Rectal smooth muscle tissue (tissue), 1 donor: ENCODE data around the gene TSHZ2.

Experiments
- H3K27ac ChIP-seq: one replicate; pipeline ENCODE4 v1.7.0; 2013; ENCODE audit warnings: low read depth, low read length, inconsistent platforms
- H3K27me3 ChIP-seq: one replicate; pipeline ENCODE4 v1.7.0; 2013; ENCODE audit warnings: low read length; ENCODE audit not compliant: control insufficient read depth, insufficient read depth
- H3K36me3 ChIP-seq: one replicate; pipeline ENCODE4 v1.7.0; 2013; ENCODE audit warnings: low read length; ENCODE audit not compliant: control insufficient read depth, insufficient read depth
- H3K4me1 ChIP-seq: one replicate; pipeline ENCODE4 v1.7.0; 2013; ENCODE audit warnings: low read length; ENCODE audit not compliant: control insufficient read depth, insufficient read depth
- H3K4me3 ChIP-seq: one replicate; pipeline ENCODE4 v1.7.0; 2013; ENCODE audit warnings: low read length
- H3K9ac ChIP-seq: one replicate; pipeline ENCODE4 v1.7.0; 2013; ENCODE audit warnings: low read length

TSHZ2 gene

DNA sequence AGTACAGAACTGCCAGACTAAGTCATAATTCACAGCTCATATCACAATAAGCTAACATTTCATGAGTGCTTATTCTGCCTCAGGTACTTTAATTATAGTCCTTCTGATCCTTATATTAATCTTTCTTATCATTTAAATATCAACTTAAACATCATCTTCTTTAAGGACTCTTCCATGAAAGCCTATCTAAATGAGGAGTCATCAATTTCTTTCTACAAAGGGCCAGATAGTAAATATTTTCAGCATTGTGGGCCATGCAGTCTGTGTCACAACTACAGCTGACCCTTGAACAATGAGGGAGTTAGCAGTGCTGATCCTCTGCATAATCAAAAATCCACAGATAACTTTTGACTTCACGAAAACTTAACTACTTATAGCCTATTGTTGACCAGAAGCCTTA lies 306.4 kb downstream of the TSHZ2 start:
- Histone ChIP-seq H3K27ac (no peak overlapping the region), H3K36me3 (no peaks in the 10 kb centered on the region), H3K4me1 (no peaks in the 10 kb centered on the region), H3K9ac (no peak overlapping the region), H3K4me3 (no peak overlapping the region), H3K27me3 (no peaks in the 10 kb centered on the region)

DNA sequence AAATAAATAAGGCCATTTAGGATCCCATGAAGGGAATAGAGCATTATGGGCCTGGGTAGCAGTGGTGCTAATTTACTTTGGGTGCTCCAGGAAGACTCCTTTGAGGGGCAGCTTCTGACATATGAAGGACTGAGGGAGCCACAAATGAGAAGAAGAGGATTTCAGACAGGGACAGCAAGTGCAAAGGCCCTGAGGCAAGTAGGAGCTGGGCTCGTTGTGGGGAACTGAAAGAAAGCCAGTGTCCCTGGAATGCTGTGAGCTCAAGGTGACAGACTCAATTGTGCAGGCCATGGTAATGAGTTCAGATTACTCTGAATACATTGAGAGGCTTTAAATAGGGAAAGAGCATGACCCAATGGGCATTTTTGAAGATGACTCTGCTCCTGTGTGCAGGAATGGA lies 307.6 kb downstream of the TSHZ2 start:
- no peaks in the 10 kb centered on the region for H3K27me3 ChIP-seq
- H3K4me1 ChIP-seq: no peaks in the 10 kb centered on the region
- H3K4me3 ChIP-seq: no peak overlapping the region
- H3K9ac ChIP-seq: no peak overlapping the region
- H3K36me3 ChIP-seq: no peaks in the 10 kb centered on the region
- no peak overlapping the region for H3K27ac ChIP-seq

DNA sequence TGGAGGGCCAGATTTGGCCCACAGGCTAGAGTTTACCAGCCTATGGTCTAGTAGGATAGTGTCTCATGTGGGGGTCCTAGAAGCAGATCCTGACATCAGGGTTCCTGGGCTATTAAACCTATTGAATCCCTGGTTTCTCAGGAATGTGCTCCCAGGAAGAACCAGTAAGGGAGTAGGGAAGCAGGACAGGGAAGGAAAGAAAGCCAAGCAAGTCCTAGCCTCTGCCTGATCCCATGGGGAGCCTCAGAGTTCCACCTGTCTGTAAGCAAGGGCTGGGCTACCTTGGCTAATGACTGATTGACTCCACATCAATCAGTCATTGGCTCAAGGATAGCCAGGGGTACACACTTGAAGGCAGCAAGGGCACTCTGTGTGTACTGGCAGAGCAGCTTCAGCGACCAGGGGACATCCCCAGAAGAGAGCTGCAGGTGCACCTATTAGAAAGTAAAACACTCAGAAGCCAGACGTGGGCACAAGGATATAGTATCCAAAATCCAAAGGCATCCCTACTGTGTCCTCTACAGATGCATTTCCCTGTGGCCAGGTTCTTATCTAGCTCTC lies 309.5 kb downstream of the TSHZ2 start:
- Histone ChIP-seq H3K4me1 (no peaks in the 10 kb centered on the region), H3K4me3 (no peak overlapping the region), H3K36me3 (no peaks in the 10 kb centered on the region)

DNA sequence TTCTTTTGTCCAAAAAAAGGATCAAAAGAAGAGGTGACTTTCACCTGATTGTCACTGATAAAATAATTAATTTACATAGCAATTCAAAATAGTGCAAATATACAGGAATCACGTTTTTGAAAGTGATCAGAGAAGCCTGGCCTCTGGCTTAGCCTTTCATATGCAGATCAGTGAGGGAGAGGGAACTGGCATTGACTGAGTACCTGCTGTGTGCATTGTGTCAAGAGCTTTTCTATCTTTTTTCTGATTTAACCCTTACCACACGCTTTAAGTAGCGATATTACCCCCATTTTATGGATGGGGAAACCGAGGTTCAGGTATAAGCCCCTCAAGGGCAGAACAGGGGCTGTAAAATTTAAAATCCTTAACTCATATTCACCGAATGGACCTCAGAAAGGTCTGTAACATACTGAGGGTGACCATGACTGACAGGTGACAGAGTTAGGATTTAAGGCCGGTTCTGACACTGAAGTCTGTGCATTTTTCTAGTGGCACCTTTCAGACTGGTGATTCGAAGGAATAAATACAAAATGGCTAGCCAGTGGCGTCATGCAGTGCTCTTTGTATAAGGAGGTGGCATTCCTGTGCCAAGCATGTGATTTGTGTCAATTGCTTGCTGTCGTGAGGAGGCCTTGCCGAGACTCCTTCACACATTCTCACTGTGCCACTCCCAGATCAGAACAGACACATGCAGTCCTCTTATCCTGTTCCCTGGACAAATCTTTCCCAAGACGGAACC lies 310.2 kb downstream of the TSHZ2 start:
- H3K4me3 ChIP-seq: no peak overlapping the region
- no peak overlapping the region for H3K27ac ChIP-seq
- H3K9ac ChIP-seq: no peak overlapping the region
- H3K27me3 ChIP-seq: no peaks in the 10 kb centered on the region
- H3K4me1 ChIP-seq: no peaks in the 10 kb centered on the region
- H3K36me3 ChIP-seq: no peaks in the 10 kb centered on the region

More for the DNA sequence above, 309.5 kb downstream of the TSHZ2 start:
- no peak overlapping the region for H3K9ac ChIP-seq
- no peak overlapping the region for H3K27ac ChIP-seq
- no peaks in the 10 kb centered on the region for H3K27me3 ChIP-seq

DNA sequence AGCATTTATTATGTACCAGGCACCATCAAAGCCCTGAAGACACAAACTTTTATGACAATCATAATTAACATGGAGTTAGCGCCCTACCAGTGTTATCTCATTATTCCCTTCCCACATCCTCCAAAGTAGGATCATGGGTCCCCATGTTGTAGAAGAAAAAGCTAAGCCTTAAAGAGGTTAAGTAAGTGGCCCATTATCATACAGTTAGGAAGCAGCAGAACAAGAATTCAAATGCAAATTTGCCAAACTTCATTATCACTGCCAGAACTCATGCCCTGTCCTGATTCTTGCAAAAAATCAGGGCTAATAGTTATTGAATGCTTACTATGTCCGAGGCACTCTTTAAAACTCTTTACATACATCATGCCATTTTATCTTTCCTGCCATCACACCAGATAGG lies 310.9 kb downstream of the TSHZ2 start:
- H3K4me3 ChIP-seq: no peak overlapping the region
- no peak overlapping the region for H3K9ac ChIP-seq
- no peaks in the 10 kb centered on the region for H3K4me1 ChIP-seq
- no peaks in the 10 kb centered on the region for H3K36me3 ChIP-seq
- H3K27ac ChIP-seq: no peak overlapping the region
- H3K27me3 ChIP-seq: no peaks in the 10 kb centered on the region

DNA sequence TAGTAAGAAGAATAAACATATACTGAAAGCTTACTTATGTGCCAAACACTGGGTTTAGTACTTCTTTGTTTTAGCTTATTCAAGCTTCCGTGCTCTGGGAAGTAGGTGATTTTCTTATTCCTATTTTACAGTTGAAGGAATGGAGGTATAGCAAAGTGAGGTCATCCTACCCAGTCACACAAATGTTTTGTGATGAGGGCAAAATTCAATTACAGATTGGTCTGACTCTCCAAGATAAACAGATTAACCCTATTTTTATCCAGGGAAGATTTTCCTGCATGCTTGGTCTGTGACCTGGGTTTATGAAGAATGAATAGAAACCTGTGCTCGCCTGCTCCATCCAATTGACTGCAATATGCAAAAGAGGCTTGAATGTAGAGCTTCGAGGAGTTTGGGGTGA lies 311.4 kb downstream of the TSHZ2 start:
- Histone ChIP-seq H3K36me3 (no peaks in the 10 kb centered on the region), H3K4me3 (no peak overlapping the region), H3K27ac (no peak overlapping the region), H3K9ac (no peak overlapping the region), H3K27me3 (no peaks in the 10 kb centered on the region), H3K4me1 (no peaks in the 10 kb centered on the region)

DNA sequence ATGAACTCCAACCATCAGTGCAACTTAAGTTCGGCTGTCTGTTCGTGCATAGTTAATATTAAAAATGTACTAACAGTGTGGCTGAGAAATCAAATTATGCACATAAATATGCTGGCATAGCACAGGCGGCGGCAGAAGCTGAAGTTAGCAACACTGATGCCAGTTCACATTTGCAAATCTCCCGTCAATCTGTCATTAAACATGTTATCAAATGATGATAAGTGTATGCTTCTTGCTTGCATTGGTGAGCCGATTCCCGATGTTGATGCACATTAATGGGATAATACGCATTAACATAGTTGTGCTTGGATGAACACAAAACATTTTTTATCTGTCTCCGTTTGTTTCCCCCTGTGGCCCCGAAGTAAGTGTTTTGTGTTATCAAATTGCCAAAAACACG lies 312.1 kb downstream of the TSHZ2 start:
- no peak overlapping the region for H3K4me3 ChIP-seq
- H3K9ac ChIP-seq: no peak overlapping the region
- H3K4me1 ChIP-seq: no peaks in the 10 kb centered on the region
- no peaks in the 10 kb centered on the region for H3K36me3 ChIP-seq
- H3K27me3 ChIP-seq: no peaks in the 10 kb centered on the region
- no peak overlapping the region for H3K27ac ChIP-seq

DNA sequence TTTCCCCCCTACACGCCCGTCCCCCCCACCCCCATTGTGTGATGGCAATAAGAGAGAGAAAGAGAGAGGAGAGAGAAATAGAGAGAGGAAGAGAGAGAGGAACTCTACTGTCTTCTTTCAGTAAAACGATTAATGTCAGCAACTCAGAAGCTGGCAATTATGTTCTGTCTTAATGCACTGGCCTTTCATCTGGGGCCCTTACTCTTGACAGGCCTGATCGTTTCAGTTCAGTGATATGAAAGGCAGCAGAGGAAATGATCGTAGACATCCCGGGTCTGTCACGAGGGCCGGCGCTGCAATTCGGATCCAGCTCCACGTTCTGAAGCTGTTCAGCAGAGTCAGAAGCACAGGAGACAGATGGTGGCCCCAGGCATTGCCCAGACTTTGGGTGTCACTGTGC lies 312.5 kb downstream of the TSHZ2 start:
- H3K27me3 ChIP-seq: no peaks in the 10 kb centered on the region
- H3K27ac ChIP-seq: no peak overlapping the region
- no peaks in the 10 kb centered on the region for H3K4me1 ChIP-seq
- H3K4me3 ChIP-seq: no peak overlapping the region
- H3K9ac ChIP-seq: no peak overlapping the region
- no peaks in the 10 kb centered on the region for H3K36me3 ChIP-seq

DNA sequence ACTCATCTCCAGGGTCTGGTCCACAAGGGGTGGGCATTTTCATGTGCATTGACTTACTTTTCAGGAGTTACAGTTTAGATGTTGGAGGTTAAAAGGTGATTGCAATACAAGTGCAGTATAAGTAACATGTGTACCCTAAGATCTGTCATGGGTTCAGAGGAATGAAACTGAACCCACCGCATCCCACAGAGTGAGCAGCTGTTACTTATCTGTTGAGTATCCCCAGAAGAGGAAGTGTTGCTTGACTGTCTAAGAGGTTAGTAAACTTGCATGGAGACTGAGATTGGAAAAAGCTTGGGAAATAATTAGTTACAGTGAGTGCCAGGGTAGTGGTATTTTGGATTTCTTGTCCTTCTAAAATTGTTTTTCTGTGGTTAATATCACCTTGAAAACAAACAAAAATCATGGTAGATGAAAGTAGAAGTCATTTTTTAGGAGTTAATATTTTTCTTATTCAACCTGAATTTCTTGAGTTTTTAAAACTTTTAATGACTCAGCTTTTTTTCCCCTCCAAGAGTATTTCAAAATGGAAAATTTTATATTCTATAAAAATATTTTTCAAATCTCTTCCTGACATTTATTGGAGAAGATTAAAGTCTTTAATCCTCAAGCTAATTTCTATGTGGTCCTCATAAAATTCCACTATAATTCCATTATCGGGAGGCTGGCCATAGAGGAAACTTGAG lies 315.3 kb downstream of the TSHZ2 start:
- H3K27me3 ChIP-seq: no peaks in the 10 kb centered on the region
- H3K27ac ChIP-seq: no peak overlapping the region
- H3K4me1 ChIP-seq: no peaks in the 10 kb centered on the region
- no peak overlapping the region for H3K9ac ChIP-seq
- no peak overlapping the region for H3K4me3 ChIP-seq
- H3K36me3 ChIP-seq: no peaks in the 10 kb centered on the region

DNA sequence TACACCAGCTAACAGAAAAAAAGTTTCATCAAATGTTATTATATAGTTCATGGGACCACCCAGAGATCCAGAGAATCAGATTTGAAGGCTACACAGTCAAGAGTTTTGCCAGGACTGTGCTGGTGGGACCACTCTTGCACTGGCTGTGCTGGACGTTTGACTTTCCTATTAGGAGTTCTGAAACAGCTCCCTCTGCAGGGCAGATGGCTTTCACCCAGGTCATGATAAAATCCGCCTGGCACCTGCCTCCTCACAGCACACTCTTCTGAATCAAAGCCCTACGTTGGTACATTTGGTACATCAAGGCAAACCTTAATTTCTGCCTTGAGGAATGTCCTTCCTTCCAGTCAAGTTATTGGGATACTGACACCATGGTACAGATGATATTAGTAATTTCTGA lies 319.4 kb downstream of the TSHZ2 start:
- Histone ChIP-seq H3K4me1 (no peaks in the 10 kb centered on the region), H3K36me3 (no peaks in the 10 kb centered on the region), H3K27ac (no peak overlapping the region), H3K9ac (no peak overlapping the region), H3K4me3 (no peak overlapping the region), H3K27me3 (no peaks in the 10 kb centered on the region)

DNA sequence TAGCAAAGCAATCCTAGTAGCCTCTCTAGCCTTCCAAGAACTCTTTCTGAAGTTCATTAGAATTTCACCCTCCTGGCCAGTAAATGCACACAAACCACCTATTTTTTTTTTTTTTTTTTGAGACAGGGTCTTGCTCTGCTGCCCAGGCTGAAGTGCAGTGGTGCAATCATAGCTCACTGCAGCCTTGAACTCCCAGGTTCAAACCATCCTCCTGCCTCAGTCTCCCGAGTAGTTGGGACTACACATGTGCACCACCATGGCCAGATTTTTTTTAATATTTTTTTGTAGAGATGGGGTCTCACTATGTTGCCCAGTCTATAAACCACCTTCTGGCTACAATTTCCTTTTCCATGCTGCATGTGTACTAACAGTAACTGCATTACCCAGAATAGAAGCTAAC lies 320.2 kb downstream of the TSHZ2 start:
- Histone ChIP-seq H3K27ac (no peak overlapping the region), H3K36me3 (no peaks in the 10 kb centered on the region)

DNA sequence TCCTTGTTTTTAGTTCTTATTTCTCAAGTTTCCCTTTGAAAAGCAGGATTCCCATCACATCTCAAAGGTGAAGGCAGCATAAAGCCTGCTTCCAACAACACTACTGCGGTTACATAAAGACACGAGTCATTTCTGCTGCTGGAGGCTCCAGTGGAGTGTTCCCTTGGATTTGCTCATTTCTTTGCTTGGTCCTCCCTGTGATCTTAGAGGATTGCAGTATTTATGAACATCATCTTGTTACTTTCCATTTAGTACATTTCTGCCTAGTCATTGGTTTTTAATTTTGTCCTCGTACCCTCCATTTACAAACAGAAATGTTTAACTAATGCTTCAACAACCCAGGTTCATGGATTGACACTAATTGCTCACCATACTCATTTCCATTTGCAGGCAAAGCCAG lies 322.6 kb downstream of the TSHZ2 start:
- H3K27ac ChIP-seq: no peak overlapping the region
- H3K9ac ChIP-seq: no peak overlapping the region
- H3K36me3 ChIP-seq: no peaks in the 10 kb centered on the region
- no peaks in the 10 kb centered on the region for H3K4me1 ChIP-seq
- no peak overlapping the region for H3K4me3 ChIP-seq
- no peaks in the 10 kb centered on the region for H3K27me3 ChIP-seq

More for the DNA sequence above, 320.2 kb downstream of the TSHZ2 start:
- Histone ChIP-seq H3K9ac (no peak overlapping the region), H3K27me3 (no peaks in the 10 kb centered on the region), H3K4me3 (no peak overlapping the region), H3K4me1 (no peaks in the 10 kb centered on the region)

DNA sequence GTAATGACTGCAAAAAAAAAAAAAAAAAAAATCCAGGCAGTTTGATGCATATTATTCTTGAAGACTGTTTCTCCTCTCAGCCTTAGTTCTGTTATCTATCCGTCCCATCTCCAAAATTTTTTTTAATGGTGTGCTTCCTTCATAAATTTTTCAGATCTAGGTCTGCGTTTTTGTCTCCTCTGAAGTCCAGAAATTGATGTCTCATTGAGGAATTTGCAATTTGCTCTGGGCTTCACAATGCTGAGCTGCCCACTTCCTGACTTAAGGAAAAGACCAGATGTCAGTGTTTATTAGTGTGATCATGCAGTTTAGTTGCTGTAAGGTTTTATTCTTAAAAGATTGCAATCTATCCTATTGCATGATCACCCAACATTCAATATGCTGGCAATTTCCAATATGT lies 323.9 kb downstream of the TSHZ2 start:
- Histone ChIP-seq H3K27ac (no peak overlapping the region), H3K27me3 (no peaks in the 10 kb centered on the region), H3K4me3 (no peak overlapping the region), H3K9ac (no peak overlapping the region), H3K4me1 (no peaks in the 10 kb centered on the region), H3K36me3 (no peaks in the 10 kb centered on the region)
